PFSK-1 (cell line): ENCODE results near the gene PTPN9.

ENCODE experiments used
- FOXP2 ChIP-seq: optimal IDR thresholded peaks from 2 replicates; pipeline ENCODE3; 2011; ENCODE audit warnings: borderline replicate concordance, control low read depth, inconsistent platforms; ENCODE audit not compliant: insufficient read depth; ENCODE audit errors: extremely low read length, extremely low read depth
- POLR2AphosphoS5 ChIP-seq: IDR thresholded peaks from 2 replicates; pipeline ENCODE4 v1.6.1; 2012; ENCODE audit warnings: low read depth, mild to moderate bottlenecking, control low read depth, low read length, moderate library complexity
- REST ChIP-seq, 2 experiments: IDR thresholded peaks; 2 replicates each; pipeline versions ENCODE4 v1.6.1 to v1.8.0; 2011 to 2012; ENCODE audit warnings: low read depth in 2 of 2, low read length in 2 of 2, control low read depth in 1 of 2, inconsistent platforms in 1 of 2, mild to moderate bottlenecking in 1 of 2, moderate library complexity in 1 of 2; ENCODE audit not compliant: insufficient read depth in 1 of 2
- SIN3A ChIP-seq: IDR thresholded peaks from 2 replicates; pipeline ENCODE4 v1.6.1; 2012; ENCODE audit warnings: mild to moderate bottlenecking, low read length, moderate library complexity, borderline replicate concordance; ENCODE audit not compliant: insufficient read depth
- TAF1 ChIP-seq: IDR thresholded peaks from 2 replicates; pipeline ENCODE4 v1.6.1; 2012; ENCODE audit warnings: low read length, control low read depth, borderline replicate concordance; ENCODE audit not compliant: insufficient read depth

PTPN9 gene

DNA sequence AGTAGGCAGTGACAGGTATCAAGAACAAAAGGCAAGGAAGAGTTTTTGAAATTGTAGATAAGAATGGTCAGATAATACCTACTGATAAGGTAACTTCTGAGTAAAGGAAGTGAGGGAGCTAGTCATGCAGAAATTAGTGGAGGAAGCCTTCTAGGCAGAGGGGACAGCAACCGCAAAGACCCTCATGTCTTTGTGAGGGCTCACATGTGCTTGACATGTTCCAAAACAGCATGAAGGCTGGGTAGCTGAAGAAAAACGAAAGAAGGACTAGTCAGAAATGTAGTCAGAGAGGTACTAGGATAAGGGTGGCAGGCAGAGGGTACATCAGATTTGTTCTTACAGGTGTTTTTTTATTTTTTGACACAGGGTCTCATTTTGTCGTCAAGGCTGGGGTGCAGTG, 133.0 kb downstream of the PTPN9 start:
- TF ChIP-seq SIN3A (no peak), TAF1 (no peak), FOXP2 (no peak), REST (IDR thresholded peaks at IDR 0.05; ENCODE audit: insufficient read depth in 1 of 2, low read depth in 2 of 2, low read length in 2 of 2) (no peak), POLR2AphosphoS5 (no peak)

DNA sequence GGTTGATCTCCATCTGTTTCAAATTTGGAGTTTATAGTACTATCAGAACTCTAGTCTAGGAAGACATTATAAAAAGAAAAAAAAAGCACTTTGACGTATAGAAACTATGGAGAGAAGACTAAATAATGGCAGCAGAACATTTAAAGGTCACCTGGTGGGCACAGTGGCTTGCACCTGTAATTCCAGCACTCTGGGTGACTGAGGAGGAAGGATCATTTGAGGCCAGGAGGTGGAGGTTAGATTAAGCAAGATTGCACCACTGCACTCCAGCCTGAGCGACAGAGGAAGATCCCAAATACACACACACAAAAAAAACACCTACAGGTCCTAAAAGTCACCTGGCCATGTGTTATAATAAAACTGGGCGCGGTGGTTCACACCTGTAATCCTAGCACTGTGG, 141.4 kb downstream of the PTPN9 start:
- no peak for TF ChIP-seq FOXP2
- TF ChIP-seq POLR2AphosphoS5 = no peak
- no peak for TF ChIP-seq SIN3A
- no peak for TF ChIP-seq TAF1
- TF ChIP-seq REST (IDR thresholded peaks at IDR 0.05; ENCODE audit: insufficient read depth in 1 of 2, low read depth in 2 of 2, low read length in 2 of 2) = no peak

- TF ChIP-seq REST (IDR thresholded peaks at IDR 0.05; ENCODE audit: insufficient read depth in 1 of 2, low read depth in 2 of 2, low read length in 2 of 2) (no peak), POLR2AphosphoS5 (no peak), FOXP2 (no peak)
Measured at GRCh38 chr15:75436881-75437280, 142.2 kb downstream of the PTPN9 start.

DNA sequence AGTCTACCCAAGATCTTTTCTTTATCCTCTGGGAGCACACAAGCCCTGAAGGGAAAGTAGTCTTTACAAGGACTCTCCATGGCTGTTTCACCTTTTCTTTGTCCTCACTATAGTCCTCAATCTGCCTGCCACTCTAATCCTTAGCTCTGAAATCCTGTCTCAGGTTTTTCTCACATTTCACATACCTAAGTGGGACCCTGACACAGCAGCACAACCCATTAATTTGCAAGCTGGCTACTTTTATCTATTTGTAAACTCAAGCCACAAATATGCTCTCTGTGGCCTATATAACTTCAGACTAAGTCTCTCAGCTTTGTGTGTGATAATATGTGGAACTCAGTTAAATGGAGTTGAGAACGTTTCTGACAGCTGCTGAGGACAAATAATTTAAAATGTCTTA, 147.4 kb downstream of the PTPN9 start:
- TF ChIP-seq REST (IDR thresholded peaks at IDR 0.05; ENCODE audit: insufficient read depth in 1 of 2, low read depth in 2 of 2, low read length in 2 of 2) = no peak
- TF ChIP-seq POLR2AphosphoS5 = no peak
- no peak for TF ChIP-seq FOXP2

DNA sequence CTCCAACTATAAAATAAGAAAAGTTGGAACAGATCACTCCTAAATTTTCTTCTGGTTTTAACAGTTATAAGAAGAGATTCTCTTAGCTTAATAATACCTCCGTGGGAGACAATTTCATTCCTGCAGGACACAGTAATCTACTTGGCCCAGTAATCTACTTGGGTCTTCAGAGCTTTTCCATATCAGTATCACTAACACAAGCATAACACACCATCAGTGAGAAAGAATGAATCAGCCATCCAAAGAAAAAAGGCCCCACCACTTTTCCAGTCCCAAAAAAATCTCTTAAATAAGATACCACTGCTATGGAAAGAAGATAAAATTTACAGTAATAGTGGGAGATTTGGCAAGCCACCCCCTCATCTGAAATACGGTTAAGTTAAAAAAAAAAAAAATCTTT, 147.8 kb downstream of the PTPN9 start:
- TF ChIP-seq TAF1 (no peak), SIN3A (no peak), POLR2AphosphoS5 (no peak), FOXP2 (no peak), REST (IDR thresholded peaks at IDR 0.05; ENCODE audit: insufficient read depth in 1 of 2, low read depth in 2 of 2, low read length in 2 of 2) (no peak)
